ENCODE results near the gene CCDC117.

GRCh38 chr22:28791841-28792490 is 19.5 kb downstream of the CCDC117 start:
- TF ChIP-seq, protein P1, sequence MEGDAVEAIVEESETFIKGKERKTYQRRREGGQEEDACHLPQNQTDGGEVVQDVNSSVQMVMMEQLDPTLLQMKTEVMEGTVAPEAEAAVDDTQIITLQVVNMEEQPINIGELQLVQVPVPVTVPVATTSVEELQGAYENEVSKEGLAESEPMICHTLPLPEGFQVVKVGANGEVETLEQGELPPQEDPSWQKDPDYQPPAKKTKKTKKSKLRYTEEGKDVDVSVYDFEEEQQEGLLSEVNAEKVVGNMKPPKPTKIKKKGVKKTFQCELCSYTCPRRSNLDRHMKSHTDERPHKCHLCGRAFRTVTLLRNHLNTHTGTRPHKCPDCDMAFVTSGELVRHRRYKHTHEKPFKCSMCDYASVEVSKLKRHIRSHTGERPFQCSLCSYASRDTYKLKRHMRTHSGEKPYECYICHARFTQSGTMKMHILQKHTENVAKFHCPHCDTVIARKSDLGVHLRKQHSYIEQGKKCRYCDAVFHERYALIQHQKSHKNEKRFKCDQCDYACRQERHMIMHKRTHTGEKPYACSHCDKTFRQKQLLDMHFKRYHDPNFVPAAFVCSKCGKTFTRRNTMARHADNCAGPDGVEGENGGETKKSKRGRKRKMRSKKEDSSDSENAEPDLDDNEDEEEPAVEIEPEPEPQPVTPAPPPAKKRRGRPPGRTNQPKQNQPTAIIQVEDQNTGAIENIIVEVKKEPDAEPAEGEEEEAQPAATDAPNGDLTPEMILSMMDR (conservative IDR thresholded peaks at IDR 0.05; ENCODE audit: low read depth, low read length): no peak
- TF ChIP-seq EZH2 (IDR thresholded peaks at IDR 0.05; ENCODE audit: low read length, unreplicated experiment): no peak

Data from PC-3 (cell line).